Activated naive CD4-positive, alpha-beta T cell treated with anti-CD3 and anti-CD28 coated beads, Interleukin-2, amount 10 ng/mL, durations not matched to agents 7 days and 5 days (primary cell): ENCODE data around the gene POU2F1.
A peak's percentile ranks its signal among the peaks of the same experiment; 100 is the strongest.
"Not testable (repeated sequence)": the region's sequence is repeated elsewhere in the genome, so short reads cannot be mapped to it uniquely, and the experiment has no call there.

Experiments
- CTCF ChIA-PET: fragments of 350-600 bp; sonication (Branson Sonifier 250); formaldehyde crosslinking; loops from one replicate; lab custom pipeline; 2021; ENCODE audit warnings: antibody characterized with exemption; lab: Charles Lee
- DNase-seq: peaks from one replicate; pipeline ENCODE4 v3.0.0-alpha.2; 2020
- H3K27ac Mint-ChIP-seq: one replicate; pipeline ENCODE4 v1.8.0; 2021; ENCODE audit warnings: mild to moderate bottlenecking, moderate library complexity, mixed read lengths
- H3K27me3 Mint-ChIP-seq: one replicate; pipeline ENCODE4 v1.8.0; 2021; ENCODE audit warnings: mild to moderate bottlenecking, mixed read lengths
- H3K36me3 Mint-ChIP-seq: one replicate; pipeline ENCODE4 v1.8.0; 2021; ENCODE audit warnings: mixed read lengths
- H3K4me1 Mint-ChIP-seq: one replicate; pipeline ENCODE4 v1.8.0; 2021; ENCODE audit warnings: mixed read lengths
- H3K4me3 Mint-ChIP-seq: one replicate; pipeline ENCODE4 v1.8.0; 2021; ENCODE audit warnings: mild to moderate bottlenecking, moderate library complexity, mixed read lengths
- H3K9me3 Mint-ChIP-seq: one replicate; pipeline ENCODE4 v1.8.0; 2021; ENCODE audit warnings: mixed read lengths

Gene POU2F1

DNA sequence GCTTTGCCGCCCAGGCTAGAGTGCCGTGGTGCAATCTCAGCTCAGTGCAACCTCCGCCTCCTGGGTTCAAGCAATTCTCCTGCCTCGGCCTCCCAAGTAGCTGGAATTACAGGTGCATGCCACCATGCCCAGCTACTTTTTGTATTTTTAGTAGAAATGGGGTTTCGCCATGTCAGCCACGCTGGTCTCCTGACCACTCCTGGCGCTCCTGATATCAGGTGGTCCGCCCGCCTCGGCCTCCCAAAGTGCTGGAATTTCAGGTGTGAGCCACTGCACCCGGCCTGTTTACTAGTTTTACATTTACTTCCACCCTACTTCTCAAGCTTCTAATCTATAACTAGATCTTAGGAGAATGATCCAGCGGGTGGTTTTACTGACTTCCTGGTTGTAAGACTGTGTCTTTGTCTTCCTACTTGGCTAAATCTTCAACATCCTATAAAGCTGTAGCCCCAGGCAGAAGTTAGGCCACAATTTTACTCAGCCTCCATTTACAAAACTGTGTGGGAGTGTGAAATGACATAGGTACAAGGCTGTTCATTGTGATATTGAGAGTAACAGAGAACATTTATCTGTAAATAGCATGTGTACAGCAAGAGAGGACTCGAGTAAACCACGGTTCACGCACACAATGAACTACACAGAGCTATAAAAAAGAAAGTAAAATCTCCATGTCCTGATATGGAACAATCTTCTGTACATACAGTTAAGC lies 9.6 kb upstream of the POU2F1 start:
- no peak for DNase-seq
- Mint-ChIP-seq H3K4me3 (no peak overlapping the region), H3K27ac (no peak overlapping the region), H3K36me3 (peaks cover 7% of the 10 kb centered on the region), H3K9me3 (peaks cover 17% of the 10 kb centered on the region), H3K4me1 (peaks cover 11% of the 10 kb centered on the region), H3K27me3 (peaks cover 13% of the 10 kb centered on the region)
- CTCF ChIA-PET: interaction anchor here (0.7 to 3.1 kb wide), 3 partner anchors 9 to 308 kb away, joined by 3 to 14 read pairs (median 4); partner anchors contain the start of gene POU2F1

GRCh38 chr1:167212025-167212424 lies 8.7 kb upstream of the POU2F1 start:
- H3K9me3 Mint-ChIP-seq: peaks cover 19% of the 10 kb centered on the region
- no peak overlapping the region for H3K27ac Mint-ChIP-seq
- peaks cover 8% of the 10 kb centered on the region for H3K27me3 Mint-ChIP-seq
- CTCF ChIA-PET: interaction anchor here (3.1 kb wide), 1 partner anchor 8 kb away, joined by 14 read pairs; the partner anchor contains the start of gene POU2F1
- H3K36me3 Mint-ChIP-seq: peaks cover 7% of the 10 kb centered on the region
- no peak for DNase-seq
- peaks cover 11% of the 10 kb centered on the region for H3K4me1 Mint-ChIP-seq
- no peak overlapping the region for H3K4me3 Mint-ChIP-seq

- peaks cover 6% of the 10 kb centered on the region for H3K27me3 Mint-ChIP-seq
- peaks cover 13% of the 10 kb centered on the region for H3K4me1 Mint-ChIP-seq
- no peak overlapping the region for H3K27ac Mint-ChIP-seq
- no peak overlapping the region for H3K4me3 Mint-ChIP-seq
- no peaks in the 10 kb centered on the region for H3K36me3 Mint-ChIP-seq
- CTCF ChIA-PET: no interaction called here
- peaks cover 3% of the 10 kb centered on the region for H3K9me3 Mint-ChIP-seq
- no peak for DNase-seq
Observed at GRCh38 chr1:167216809-167217208, 3.9 kb upstream of the POU2F1 start.

DNA sequence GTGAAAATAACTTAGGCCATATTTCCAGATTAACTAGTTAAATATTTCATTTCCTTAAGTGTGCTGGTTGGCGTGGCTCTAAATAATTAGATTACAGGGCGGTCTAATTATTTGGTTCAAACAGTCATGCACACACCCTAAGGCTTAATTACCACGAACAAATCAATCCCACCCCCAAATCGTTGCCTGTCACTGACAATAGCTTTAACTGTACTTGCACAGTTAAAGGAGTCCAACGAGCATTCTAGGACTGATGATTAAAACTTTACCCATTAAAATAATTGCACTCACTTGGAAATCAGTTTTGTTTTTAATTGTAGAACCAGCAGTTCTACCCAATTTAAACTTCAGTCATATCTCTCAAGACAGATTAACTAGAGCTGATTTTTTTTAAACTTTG lies 1.5 kb upstream of the POU2F1 start:
- CTCF ChIA-PET: interaction anchor here (0.8 to 2.9 kb wide), 7 partner anchors 8 to 314 kb away, joined by 3 to 20 read pairs (median 6); no protein-coding TSS in a partner anchor
- peak overlapping the region; percentile 100 for H3K27ac Mint-ChIP-seq
- peaks cover 35% of the 10 kb centered on the region for H3K4me1 Mint-ChIP-seq
- peaks cover 3% of the 10 kb centered on the region for H3K9me3 Mint-ChIP-seq
- H3K4me3 Mint-ChIP-seq: peak overlapping the region; percentile 92
- peaks cover 4% of the 10 kb centered on the region for H3K36me3 Mint-ChIP-seq
- DNase-seq: no peak
- H3K27me3 Mint-ChIP-seq: peaks cover 6% of the 10 kb centered on the region

DNA sequence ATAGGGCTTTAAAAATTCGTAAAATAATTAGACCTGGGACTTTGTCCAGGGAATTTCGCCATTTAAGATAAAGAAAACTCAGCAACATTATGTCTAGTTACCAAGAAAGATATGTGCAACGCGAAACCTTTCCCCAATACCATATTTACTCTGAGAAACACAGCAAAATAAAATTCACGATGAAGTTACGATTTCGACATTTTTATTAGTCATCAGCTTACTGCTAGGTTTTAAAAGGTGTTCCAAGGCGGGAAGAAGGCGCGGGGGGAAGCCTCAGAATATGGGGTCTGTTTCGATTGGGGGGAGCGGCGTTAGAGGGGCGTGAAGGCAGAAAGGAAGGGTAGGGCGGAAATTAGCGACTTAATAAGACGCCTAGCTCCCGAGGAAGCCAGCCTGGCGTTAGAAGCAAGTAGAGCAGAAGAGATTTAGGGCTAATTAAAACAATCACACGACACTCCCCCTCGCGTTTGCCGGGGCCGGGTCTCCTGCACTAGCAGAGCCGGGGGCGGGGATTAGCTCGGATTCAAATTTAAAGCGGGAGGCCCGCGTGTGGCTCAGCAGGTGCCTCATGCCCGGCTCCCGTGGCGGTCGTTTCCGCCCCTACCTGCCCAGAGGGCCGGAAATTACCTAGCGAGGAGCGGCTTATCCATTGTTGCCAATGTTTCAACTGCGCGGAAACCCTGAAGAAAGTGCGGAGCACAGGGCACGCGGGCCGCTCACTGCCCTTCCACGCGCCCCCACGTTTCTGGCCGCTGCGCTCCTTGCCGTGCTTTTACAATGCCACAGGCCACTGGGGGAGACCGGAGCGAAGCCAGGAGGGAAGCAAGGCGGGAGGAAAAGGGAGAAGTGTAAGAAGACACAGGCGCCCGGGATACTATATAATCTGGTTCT lies 795 bp upstream of the POU2F1 start:
- Mint-ChIP-seq H3K9me3 (peaks cover 3% of the 10 kb centered on the region), H3K27ac (peak overlapping the region; percentile 100), H3K4me1 (peaks cover 37% of the 10 kb centered on the region), H3K4me3 (peak overlapping the region; percentile 92), H3K36me3 (peaks cover 4% of the 10 kb centered on the region), H3K27me3 (peaks cover 6% of the 10 kb centered on the region)
- DNase-seq: peak; percentile 95
- CTCF ChIA-PET: interaction anchor here (0.6 to 2.9 kb wide), 24 partner anchors 9 to 337 kb away, joined by 3 to 20 read pairs (median 4); no protein-coding TSS in a partner anchor

- DNase-seq: peak; percentile 56
- Mint-ChIP-seq H3K36me3 (peaks cover 5% of the 10 kb centered on the region), H3K4me1 (peaks cover 46% of the 10 kb centered on the region), H3K9me3 (peaks cover 3% of the 10 kb centered on the region), H3K27me3 (peaks cover 6% of the 10 kb centered on the region), H3K4me3 (peak overlapping the region; percentile 92), H3K27ac (peak overlapping the region; percentile 100)
- CTCF ChIA-PET: interaction anchor here (0.9 to 2.9 kb wide), 8 partner anchors 10 to 314 kb away, joined by 3 to 20 read pairs (median 5); no protein-coding TSS in a partner anchor
Observed at GRCh38 chr1:167221126-167221737, 546 bp downstream of the POU2F1 start.

GRCh38 chr1:167221738-167222610 lies 1.3 kb downstream of the POU2F1 start:
- H3K9me3 Mint-ChIP-seq: peaks cover under 1% of the 10 kb centered on the region
- peak; percentile 72 for DNase-seq
- CTCF ChIA-PET: interaction anchor here (1.3 kb wide), 1 partner anchor 334 kb away, joined by 4 read pairs; no protein-coding TSS in a partner anchor
- H3K27ac Mint-ChIP-seq: peak overlapping the region; percentile 96
- peaks cover 46% of the 10 kb centered on the region for H3K4me1 Mint-ChIP-seq
- H3K36me3 Mint-ChIP-seq: peaks cover 5% of the 10 kb centered on the region
- peak overlapping the region; percentile 94 for H3K4me3 Mint-ChIP-seq
- H3K27me3 Mint-ChIP-seq: peaks cover 6% of the 10 kb centered on the region

DNA sequence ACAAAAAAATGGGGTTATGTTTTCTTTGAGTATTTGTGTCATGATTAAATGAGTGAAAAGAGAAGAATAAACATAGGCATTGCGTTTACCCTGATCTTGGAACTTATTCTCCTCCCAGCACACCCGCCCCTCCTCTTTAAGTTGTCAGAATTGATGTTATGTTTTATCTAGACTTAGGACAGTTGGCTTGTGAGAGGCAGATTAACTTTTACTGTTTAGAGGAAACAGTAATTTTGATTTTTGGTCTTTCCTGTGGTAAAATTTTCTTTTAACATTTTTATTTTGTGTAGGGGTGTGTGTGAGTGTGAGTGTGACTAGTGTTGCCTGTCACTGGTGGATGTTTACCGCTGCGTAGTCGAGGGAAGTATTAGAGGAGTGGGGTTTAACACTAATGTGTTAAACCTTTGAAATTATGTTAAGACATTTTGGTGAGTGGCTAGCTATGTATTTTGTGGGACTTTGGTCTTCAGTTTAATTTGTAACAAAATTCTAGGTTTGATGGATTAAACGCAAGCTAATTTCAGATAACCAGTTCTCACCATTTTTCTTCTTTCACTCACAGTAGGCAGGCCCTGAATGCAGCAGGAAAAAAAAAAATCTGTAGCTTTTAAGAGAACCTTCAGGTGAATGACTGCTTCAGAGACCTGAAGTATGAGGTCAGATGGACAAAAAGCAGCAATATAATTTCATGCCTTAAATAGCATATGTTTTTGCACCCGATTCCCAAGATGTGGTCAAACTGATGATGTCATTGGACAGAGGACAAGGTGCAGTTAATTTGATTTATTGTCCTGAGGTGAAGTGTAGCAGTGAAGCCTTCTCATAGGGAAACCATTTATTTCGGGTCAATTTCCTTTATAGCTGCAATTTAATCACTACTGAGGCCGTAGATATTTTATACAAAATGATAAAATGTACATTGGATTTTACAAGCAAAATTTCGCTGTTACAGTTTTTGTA lies 2.7 kb downstream of the POU2F1 start:
- peaks cover 6% of the 10 kb centered on the region for H3K27me3 Mint-ChIP-seq
- peak overlapping the region; percentile 94 for H3K4me3 Mint-ChIP-seq
- peaks cover 5% of the 10 kb centered on the region for H3K36me3 Mint-ChIP-seq
- H3K4me1 Mint-ChIP-seq: peaks cover 46% of the 10 kb centered on the region
- H3K27ac Mint-ChIP-seq: peak overlapping the region; percentile 96
- DNase-seq: no peak
- no peaks in the 10 kb centered on the region for H3K9me3 Mint-ChIP-seq
- CTCF ChIA-PET: interaction anchor here (0.6 to 1.3 kb wide), 4 partner anchors 35 to 332 kb away, joined by 3 to 5 read pairs (median 4); no protein-coding TSS in a partner anchor

- DNase-seq, H3K36me3 Mint-ChIP-seq, H3K9me3 Mint-ChIP-seq, CTCF ChIA-PET, H3K27me3 Mint-ChIP-seq, H3K4me3 Mint-ChIP-seq, H3K27ac Mint-ChIP-seq: not testable (repeated sequence)
- peaks cover 35% of the 10 kb centered on the region for H3K4me1 Mint-ChIP-seq
Observed at GRCh38 chr1:167224734-167225235, 4.1 kb downstream of the POU2F1 start.

DNA sequence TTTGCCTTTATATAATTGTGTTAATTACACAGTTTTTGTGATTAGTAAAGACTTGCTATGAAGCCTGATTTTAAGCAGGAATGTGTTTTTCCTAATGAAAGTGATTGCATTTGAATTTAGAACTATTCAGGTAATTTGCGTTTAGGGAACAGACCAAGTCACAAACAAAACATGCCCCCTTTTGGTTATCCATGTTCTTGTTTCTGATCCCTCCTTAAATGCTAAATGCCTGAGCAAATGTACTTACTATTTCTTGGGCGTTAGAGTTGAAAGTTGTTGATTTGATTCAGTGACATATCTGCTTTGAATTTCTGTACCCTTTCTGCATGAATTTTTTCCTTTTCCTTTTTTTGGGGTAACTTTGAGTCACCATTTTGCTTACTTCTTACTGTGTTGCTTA lies 5.2 kb downstream of the POU2F1 start:
- CTCF ChIA-PET: no interaction called here
- peaks cover 34% of the 10 kb centered on the region for H3K4me1 Mint-ChIP-seq
- no peak overlapping the region for H3K4me3 Mint-ChIP-seq
- peaks cover 5% of the 10 kb centered on the region for H3K36me3 Mint-ChIP-seq
- no peaks in the 10 kb centered on the region for H3K27me3 Mint-ChIP-seq
- no peak for DNase-seq
- no peak overlapping the region for H3K27ac Mint-ChIP-seq
- no peaks in the 10 kb centered on the region for H3K9me3 Mint-ChIP-seq

- Mint-ChIP-seq H3K9me3 (no peaks in the 10 kb centered on the region), H3K36me3 (peaks cover 3% of the 10 kb centered on the region), H3K27me3 (no peaks in the 10 kb centered on the region), H3K4me1 (peaks cover 24% of the 10 kb centered on the region), H3K4me3 (no peak overlapping the region), H3K27ac (no peak overlapping the region)
- DNase-seq: no peak
- CTCF ChIA-PET: no interaction called here
Observed at GRCh38 chr1:167227934-167228378, 7.3 kb downstream of the POU2F1 start.

GRCh38 chr1:167229719-167230385 lies 9.2 kb downstream of the POU2F1 start:
- H3K4me3 Mint-ChIP-seq: no peak overlapping the region
- H3K4me1 Mint-ChIP-seq: peaks cover 11% of the 10 kb centered on the region
- CTCF ChIA-PET: no interaction called here
- no peak overlapping the region for H3K27ac Mint-ChIP-seq
- H3K9me3 Mint-ChIP-seq: no peaks in the 10 kb centered on the region
- peaks cover 1% of the 10 kb centered on the region for H3K36me3 Mint-ChIP-seq
- H3K27me3 Mint-ChIP-seq: no peaks in the 10 kb centered on the region
- DNase-seq: no peak
